PC-9 (cell line): ENCODE data around the gene NSG2.

Experiments used
- CTCF ChIP-seq: fragments of 200-600 bp; sonication (generic); conservative IDR thresholded peaks from 2 replicates; pipeline ENCODE4 v1.6.1; 2017; ENCODE audit warnings: mixed run types, antibody characterized with exemption, mild to moderate bottlenecking, moderate library complexity
- EZH2 ChIP-seq: fragments of 200-600 bp; sonication (generic); IDR thresholded peaks from 2 replicates; pipeline ENCODE4 v1.8.0; 2017; ENCODE audit warnings: antibody characterized with exemption, low read depth

DNA sequence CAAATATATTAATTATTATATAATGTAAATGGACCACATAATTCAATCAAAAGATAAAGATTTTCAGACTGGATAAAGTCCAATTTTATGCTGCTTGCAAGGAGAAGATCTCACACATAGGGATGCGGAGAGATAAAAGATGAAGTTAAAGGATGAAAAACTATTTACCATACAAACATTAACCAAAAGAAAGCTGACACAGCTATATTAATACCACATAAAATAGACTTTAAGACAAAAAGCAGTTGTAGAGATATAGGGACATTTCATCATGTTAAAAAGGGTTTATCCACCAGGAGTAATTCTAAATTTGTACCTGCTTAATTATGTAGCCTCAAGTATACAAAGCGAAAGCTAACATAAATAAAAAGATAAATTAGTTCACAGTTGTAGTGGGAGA, 15.2 kb upstream of the NSG2 start:
- no peak for TF ChIP-seq CTCF
- TF ChIP-seq EZH2: no peak
